GM06990 (cell line): Measurements from ENCODE around the gene SGPP2.

Experiments
- DNase-seq: peaks from one replicate; pipeline ENCODE4 v3.0.0-alpha.2; 2011; ENCODE audit not compliant: insufficient read length; ENCODE audit errors: extremely low read depth
- H3K27me3 ChIP-seq: replicated peaks from 2 replicates; pipeline ENCODE4 v1.6.0; 2011; ENCODE audit warnings: low read length; ENCODE audit not compliant: control insufficient read depth, insufficient read depth
- H3K36me3 ChIP-seq: 2 replicates; pipeline ENCODE4 v1.5.1; 2011; ENCODE audit warnings: low read length; ENCODE audit not compliant: control insufficient read depth, insufficient read depth
- H3K4me3 ChIP-seq: replicated peaks from 2 replicates; pipeline ENCODE4 v1.5.1; 2011; ENCODE audit warnings: low read depth, mild to moderate bottlenecking, control low read depth, low read length
- TF ChIP-seq, protein P1 (sequence below): IDR thresholded peaks from 2 replicates; pipeline ENCODE4 v1.5.1; 2011; ENCODE audit warnings: low read length, control low read depth, mild to moderate bottlenecking, inconsistent platforms; ENCODE audit not compliant: insufficient read depth, poor library complexity, severe bottlenecking

The SGPP2 gene

GRCh38 chr2:222448748-222449181 is 24.4 kb downstream of the SGPP2 start:
- no peak for DNase-seq
- TF ChIP-seq, protein P1, sequence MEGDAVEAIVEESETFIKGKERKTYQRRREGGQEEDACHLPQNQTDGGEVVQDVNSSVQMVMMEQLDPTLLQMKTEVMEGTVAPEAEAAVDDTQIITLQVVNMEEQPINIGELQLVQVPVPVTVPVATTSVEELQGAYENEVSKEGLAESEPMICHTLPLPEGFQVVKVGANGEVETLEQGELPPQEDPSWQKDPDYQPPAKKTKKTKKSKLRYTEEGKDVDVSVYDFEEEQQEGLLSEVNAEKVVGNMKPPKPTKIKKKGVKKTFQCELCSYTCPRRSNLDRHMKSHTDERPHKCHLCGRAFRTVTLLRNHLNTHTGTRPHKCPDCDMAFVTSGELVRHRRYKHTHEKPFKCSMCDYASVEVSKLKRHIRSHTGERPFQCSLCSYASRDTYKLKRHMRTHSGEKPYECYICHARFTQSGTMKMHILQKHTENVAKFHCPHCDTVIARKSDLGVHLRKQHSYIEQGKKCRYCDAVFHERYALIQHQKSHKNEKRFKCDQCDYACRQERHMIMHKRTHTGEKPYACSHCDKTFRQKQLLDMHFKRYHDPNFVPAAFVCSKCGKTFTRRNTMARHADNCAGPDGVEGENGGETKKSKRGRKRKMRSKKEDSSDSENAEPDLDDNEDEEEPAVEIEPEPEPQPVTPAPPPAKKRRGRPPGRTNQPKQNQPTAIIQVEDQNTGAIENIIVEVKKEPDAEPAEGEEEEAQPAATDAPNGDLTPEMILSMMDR = no peak
- Histone ChIP-seq H3K4me3 (no peak overlapping the region), H3K36me3 (peaks cover 2% of the 10 kb centered on the region), H3K27me3 (no peaks in the 10 kb centered on the region)

- no peaks in the 10 kb centered on the region for H3K27me3 ChIP-seq
- peaks cover 2% of the 10 kb centered on the region for H3K36me3 ChIP-seq
- TF ChIP-seq, protein P1 = no peak
- H3K4me3 ChIP-seq = no peak overlapping the region
- DNase-seq = no peak
These were observed 25.7 kb downstream of the SGPP2 start for GRCh38 chr2:222450021-222450420.

DNA sequence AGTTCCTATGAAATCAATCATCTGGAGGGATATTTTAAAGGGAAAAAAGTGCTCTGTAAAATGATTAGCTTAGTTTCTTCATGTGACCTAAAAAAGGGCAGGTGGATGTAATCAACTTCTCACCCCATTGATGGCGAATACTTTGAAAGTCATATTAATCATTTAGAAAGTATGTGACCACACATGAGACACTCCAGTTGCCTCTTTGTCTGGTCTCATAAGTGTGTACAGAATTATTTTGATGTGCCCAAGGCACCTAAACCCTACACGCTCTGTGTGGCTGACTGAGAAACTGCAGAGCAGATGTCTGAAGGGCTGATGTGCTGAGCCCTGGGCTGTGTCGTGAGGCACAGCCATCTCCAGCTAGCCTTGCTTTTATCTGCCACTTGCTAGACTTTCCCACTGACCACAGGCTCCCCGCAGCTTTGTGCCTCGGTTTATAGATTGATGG is 26.9 kb downstream of the SGPP2 start:
- no peaks in the 10 kb centered on the region for H3K27me3 ChIP-seq
- DNase-seq = peak; percentile 69
- peaks cover 2% of the 10 kb centered on the region for H3K36me3 ChIP-seq
- TF ChIP-seq, protein P1 = peak; percentile 37
- no peak overlapping the region for H3K4me3 ChIP-seq

GRCh38 chr2:222452422-222452950 is 28.1 kb downstream of the SGPP2 start:
- DNase-seq = no peak
- no peaks in the 10 kb centered on the region for H3K27me3 ChIP-seq
- TF ChIP-seq, protein P1 = no peak
- peaks cover 2% of the 10 kb centered on the region for H3K36me3 ChIP-seq
- H3K4me3 ChIP-seq = no peak overlapping the region

- no peaks in the 10 kb centered on the region; the same call in none of the 2 replicates for H3K36me3 ChIP-seq
- no peak for DNase-seq
- no peaks in the 10 kb centered on the region for H3K27me3 ChIP-seq
- H3K4me3 ChIP-seq = no peak overlapping the region
- TF ChIP-seq, protein P1 = no peak
These were observed 32.2 kb downstream of the SGPP2 start for GRCh38 chr2:222456479-222457077.
